ENCODE results near the gene PIAS4.

DNA sequence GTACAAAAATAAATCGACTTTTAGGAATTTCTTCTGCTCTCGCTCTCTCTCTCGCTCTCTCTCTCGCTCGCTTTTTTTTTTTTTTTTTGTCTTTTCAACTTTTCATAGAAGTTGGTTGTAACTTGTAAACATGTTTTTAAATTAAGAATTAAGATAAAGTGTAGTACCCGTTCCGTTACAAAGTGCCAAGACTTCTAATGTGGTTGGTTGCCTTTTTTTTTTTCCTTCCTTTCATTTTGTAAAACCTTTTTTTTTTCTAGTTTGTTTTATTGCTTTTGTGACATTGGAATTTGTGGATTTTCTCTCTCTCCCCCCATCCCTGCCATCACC, 38.8 kb downstream of the PIAS4 start:
- TF ChIP-seq, protein P1, sequence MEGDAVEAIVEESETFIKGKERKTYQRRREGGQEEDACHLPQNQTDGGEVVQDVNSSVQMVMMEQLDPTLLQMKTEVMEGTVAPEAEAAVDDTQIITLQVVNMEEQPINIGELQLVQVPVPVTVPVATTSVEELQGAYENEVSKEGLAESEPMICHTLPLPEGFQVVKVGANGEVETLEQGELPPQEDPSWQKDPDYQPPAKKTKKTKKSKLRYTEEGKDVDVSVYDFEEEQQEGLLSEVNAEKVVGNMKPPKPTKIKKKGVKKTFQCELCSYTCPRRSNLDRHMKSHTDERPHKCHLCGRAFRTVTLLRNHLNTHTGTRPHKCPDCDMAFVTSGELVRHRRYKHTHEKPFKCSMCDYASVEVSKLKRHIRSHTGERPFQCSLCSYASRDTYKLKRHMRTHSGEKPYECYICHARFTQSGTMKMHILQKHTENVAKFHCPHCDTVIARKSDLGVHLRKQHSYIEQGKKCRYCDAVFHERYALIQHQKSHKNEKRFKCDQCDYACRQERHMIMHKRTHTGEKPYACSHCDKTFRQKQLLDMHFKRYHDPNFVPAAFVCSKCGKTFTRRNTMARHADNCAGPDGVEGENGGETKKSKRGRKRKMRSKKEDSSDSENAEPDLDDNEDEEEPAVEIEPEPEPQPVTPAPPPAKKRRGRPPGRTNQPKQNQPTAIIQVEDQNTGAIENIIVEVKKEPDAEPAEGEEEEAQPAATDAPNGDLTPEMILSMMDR (IDR thresholded peaks at IDR 0.05): no peak
- TF ChIP-seq EZH2 (IDR thresholded peaks at IDR 0.05): no peak
- no peak for TF ChIP-seq EZH2phosphoT487 (IDR thresholded peaks at IDR 0.05)
